GM18508 (cell line): ENCODE results near the gene PMF1.
"Not testable (repeated sequence)": the region's sequence is repeated elsewhere in the genome, so short reads cannot be mapped to it uniquely, and the experiment has no call there.

ENCODE experiments used
- ATAC-seq: cut with Tn5 transposase; IDR thresholded peaks from one replicate; pipeline ENCODE4 v1.9.1; 2021; ENCODE audit warnings: moderate number of reproducible peaks; ENCODE audit not compliant: insufficient read depth, unreplicated experiment

The PMF1 gene

DNA sequence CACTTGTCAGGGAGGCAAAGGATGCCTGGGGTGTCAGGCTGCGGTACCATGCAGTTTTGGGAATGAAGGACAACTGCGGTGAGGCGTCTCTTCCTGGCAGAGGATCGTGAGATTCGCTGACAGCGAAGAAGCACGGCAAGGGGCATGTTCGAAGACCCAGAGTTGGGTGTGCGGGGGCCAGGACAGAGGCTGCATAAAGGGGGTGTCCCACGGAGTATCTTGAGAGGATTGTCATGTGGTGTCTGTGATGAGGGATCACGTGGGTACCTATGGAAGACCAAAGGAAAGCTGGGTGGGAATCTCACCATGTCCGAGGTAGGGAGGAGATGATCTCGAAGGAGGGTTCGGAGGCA lies 18.5 kb upstream of the PMF1 start:
- no peak for ATAC-seq

- no peak for ATAC-seq
Observed at GRCh38 chr1:156195853-156196252, 17.0 kb upstream of the PMF1 start.

DNA sequence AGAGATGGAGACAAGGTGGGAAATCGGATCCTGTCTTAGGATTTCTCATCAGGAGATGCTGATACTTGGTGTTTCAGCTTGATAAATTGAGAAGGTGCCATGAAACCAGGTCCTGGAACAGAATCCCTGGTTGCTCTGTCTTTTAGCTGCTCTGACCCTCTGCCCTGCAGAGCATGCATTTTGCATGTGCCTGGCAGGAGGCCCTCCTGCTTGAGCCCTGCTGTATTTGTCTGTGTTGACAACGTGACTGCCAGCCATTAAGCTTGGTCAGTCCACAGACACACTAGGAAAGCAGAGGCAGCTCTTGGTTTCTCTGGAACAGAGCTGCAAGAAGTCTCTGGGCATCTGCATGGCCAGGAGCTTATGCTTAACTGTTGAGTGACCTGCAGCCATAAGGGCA lies 16.4 kb upstream of the PMF1 start:
- no peak for ATAC-seq

GRCh38 chr1:156198831-156199349 lies 13.9 kb upstream of the PMF1 start:
- ATAC-seq: no peak

DNA sequence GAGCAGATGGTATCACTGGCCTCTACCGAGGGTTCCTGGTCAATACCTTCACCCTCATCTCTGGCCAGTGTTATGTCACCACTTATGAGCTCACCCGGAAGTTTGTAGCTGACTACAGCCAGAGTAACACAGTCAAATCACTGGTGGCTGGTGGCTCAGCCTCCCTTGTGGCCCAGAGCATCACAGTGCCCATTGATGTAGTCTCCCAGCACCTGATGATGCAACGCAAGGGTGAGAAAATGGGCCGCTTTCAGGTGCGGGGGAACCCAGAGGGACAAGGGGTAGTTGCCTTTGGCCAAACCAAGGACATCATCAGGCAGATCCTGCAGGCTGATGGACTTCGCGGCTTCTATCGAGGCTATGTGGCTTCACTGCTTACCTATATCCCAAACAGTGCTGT lies 12.8 kb upstream of the PMF1 start:
- no peak for ATAC-seq

DNA sequence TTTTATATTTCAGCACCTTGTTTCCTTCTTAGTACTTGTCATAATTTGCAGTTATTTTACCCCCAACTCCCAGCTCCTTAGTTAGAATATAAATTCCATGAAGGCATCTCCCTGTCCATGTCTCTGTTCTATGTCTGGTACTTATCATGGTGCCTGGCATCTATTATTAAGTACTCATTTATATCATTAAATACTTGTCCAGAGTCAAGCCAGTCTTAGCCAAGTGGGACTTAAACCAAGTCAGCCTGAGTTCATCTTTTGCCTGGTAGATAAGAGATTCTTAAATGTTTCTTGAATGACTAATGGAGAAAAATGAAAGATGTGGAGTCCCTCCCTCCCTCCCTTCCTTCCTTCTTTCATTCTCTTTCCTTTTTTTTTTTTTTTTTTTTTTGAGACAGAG lies 9.5 kb upstream of the PMF1 start:
- ATAC-seq: no peak

- ATAC-seq: no peak
Observed at GRCh38 chr1:156204686-156205085, 8.1 kb upstream of the PMF1 start.

GRCh38 chr1:156211243-156211642 lies 1.6 kb upstream of the PMF1 start:
- ATAC-seq: no peak

- ATAC-seq: no peak
Observed at GRCh38 chr1:156212130-156212529, 677 bp upstream of the PMF1 start.

- ATAC-seq: no peak
Observed at GRCh38 chr1:156213644-156213966, 798 bp downstream of the PMF1 start.

DNA sequence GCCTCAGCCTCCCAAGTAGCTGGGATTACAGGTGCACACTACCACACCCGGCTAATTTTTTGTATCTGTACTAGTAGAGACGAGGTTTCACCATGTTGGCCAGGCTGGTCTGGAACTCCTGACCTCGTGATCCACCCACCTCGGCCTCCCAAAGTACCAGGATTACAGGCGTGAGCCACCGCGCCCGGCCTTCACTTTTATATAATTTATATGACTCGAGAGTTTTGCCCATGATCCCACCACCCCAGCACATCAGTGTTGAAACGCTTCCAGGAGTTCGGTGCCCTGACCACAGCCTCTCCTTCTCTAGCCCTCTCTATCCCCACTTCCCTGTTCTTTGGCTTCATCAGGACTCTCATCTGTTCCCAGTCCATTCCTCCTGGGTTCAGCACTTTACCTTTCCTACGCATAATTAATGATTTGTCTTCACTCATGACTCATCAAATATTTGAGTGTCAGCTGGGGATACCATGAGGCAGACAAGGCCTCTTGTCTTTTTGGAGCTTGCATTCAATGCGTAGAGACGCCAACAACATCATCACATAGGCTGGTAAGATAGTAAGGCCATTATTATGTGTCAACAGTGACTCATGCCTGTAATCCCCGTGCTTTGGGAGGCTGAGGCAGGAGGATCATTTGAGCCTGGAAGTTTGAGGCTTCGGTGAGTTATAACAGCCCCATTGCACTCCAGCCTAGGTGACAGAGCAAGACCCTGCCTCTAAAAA lies 1.4 kb downstream of the PMF1 start:
- no peak for ATAC-seq

- not testable (repeated sequence) for ATAC-seq
Observed at GRCh38 chr1:156216361-156217086, 3.7 kb downstream of the PMF1 start.

GRCh38 chr1:156217871-156218270 lies 5.1 kb downstream of the PMF1 start:
- ATAC-seq: no peak

DNA sequence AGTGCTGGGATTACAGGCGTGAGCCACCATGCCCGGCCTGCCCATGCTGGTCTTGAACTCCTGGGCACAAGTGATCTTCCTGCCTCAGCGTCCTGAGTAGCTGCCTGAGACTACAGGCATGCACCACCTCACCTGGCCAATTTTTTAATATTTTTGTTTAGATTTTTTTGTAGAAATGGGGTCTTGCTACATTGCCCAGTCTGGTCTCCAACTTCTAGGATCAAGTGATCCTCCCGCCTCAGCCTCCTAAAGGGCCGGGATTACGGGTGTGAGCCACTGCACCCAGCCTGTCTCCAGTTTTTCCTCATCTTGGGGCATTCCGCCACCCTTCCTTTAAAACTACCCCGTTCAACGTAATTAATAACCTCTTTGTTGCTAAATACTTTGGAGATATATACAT lies 7.4 kb downstream of the PMF1 start:
- ATAC-seq: no peak

DNA sequence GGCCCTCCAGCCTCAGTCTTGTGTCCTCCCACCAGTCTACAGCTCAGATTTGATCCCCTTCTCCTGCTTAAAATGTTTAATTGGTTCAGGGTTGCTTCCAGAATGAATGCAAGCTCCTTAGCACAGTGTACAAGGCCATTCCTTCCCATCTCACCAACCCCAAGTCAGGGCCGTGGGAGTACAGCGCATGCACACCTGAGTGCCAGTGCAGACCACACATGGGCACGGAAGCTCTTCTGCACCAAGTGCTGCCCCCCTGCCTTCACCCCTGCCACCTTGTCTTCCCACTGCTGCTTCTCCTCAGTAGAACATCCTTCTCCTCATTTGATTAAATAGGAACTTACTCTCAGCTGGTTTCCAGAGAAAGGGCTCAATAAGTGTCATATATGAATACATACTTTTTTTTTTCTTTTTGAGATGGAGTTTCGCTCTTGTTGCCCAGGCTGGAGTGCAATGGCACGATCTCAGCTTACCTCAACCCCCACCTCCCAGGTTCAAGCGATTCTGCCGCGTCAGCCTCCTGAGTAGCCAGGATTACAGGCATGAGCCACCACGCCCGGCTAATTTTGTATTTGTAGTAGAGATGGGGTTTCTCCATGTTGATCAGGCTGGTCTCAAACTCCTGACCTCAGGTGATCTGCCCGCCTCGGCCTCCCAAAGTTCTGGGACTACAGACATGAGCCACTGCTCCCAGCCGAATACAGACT lies 9.3 kb downstream of the PMF1 start:
- no peak for ATAC-seq

DNA sequence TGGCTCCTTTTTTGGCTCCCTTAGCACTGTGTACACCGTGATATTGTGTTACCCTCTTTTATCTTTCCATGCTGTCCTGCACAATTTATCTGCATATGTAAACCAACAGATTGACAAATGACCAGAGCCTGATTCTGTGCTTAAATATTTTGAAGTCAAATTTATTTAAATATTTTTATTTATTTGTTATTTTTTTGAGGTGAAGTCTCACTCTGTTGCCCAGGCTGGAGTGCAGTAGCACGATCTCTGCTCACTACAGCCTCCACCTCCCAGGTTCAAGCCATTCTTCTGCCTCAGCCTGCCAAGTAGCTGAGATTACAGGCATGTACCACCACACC lies 12.8 kb downstream of the PMF1 start:
- no peak for ATAC-seq

GRCh38 chr1:156226116-156226538 lies 13.3 kb downstream of the PMF1 start:
- no peak for ATAC-seq

DNA sequence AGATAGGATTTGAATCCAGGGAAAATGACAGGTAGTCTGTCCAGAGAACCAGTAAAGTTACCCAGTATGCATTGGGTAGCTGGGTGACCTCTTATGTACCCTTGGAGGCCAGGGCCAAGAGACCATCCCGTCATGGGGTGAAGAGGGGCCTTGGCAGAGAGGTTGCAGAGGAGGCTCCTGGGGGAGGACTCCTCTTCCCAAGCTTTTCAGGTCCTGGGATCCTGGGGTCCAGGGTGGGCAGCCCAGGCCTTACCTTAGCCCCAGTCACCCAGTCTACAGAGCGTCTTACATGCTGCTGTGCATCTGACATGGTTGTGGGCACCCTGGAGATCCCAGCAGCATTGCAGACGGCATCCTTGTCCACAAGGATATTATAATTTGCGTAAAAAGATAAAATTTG lies 14.0 kb downstream of the PMF1 start:
- no peak for ATAC-seq

DNA sequence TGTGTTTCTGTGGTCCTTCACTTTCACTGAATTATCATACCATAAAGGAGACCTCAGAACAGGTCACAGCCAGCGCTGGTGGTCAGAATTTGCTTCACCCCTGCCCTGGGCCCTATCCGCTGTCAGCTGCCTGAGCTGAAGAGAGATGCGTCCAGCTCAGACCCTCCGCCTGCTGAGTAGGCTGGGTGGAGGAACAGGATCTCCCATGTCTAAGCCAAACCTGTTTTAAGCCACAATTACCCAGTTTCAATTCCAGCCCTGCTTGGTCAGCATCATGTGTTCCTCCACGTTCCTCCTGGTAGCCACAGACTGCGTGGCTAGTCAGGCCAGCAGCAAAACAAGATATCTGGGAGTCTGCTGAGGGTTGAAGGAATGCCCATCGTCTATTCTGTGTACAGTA lies 15.7 kb downstream of the PMF1 start:
- ATAC-seq: no peak

DNA sequence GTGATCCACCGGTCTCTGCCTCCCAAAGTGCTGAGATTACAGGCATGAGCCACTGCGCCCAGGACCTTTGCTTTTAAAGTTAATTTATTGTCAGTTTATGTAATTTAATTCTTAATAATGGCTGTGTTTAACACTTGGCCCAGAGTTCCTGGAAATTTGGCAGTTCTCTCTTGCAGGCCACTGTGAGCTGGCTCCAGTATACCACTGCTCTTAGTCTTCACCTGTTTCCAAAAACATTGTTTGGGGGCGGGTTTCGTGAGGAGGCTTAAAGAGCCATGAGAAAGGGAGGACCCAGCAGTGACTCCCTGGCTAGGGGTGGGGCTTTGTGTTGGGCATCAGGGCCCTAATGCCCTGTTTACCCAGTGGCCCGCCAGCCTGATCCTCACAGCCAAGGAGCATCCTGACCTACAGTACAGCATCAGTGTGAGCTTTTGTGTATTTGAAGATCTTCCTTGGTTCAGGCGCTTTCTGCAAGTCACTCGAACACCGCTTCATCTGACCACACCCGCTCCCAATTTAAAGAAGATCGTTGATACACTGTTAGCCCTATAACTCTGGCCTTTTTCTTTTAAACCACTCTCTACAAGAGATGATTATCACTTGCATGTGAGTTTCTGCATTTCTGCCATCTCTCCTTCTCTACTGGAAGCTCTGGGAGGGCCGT lies 17.1 kb downstream of the PMF1 start:
- ATAC-seq: no peak

DNA sequence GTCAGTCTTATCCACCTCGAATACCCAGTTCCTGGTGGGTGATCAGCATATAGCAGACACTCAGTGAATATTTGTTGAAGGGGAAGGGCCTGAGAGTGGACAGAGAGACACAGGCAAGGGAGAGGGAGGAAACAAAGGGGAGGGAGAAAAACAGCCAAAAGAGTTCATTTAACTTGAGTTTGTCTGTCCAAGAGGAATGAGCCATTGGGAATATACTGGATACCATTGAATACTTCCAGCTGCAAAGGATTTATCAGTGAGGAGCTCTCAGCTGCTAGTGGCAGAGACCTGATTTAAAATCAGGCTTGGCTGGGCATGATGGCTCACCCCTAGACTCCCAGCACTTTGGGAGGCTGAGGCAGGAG lies 17.6 kb downstream of the PMF1 start:
- ATAC-seq: no peak
